Spleen (tissue), 7 donors: ENCODE data around the gene TTC7B.

ENCODE experiments used
- POLR2A ChIP-seq, 3 donors: fragments of 450-650 bp; IDR thresholded peaks; one replicate each; pipeline ENCODE4 v1.5.1; 2017; ENCODE audit warnings: antibody characterized with exemption in 3 of 3, mild to moderate bottlenecking in 1 of 3
- TF ChIP-seq, protein P1 (sequence below), 11 experiments: fragments of 200-600 bp in 7 of 11; fragments of 450-650 bp in 4 of 11; sonication (generic) in 4 of 11; IDR thresholded peaks in 8 of 11; conservative IDR thresholded peaks in 3 of 11; 1 replicate in 7 of 11; 2 replicates in 4 of 11; pipeline versions ENCODE4 v1.4.0 to v1.8.0; 2016 to 2021; ENCODE audit warnings: antibody characterized with exemption in 11 of 11, inconsistent platforms in 4 of 11, mild to moderate bottlenecking in 1 of 11
- donor health status: DM: no; HTN: no; CAD: no; lungs with moderate emphysema.
- donor health status: DM: no; HTN: no; CAD: no.
- donor health status: DM: no; HTN: no; CAD: no.

DNA sequence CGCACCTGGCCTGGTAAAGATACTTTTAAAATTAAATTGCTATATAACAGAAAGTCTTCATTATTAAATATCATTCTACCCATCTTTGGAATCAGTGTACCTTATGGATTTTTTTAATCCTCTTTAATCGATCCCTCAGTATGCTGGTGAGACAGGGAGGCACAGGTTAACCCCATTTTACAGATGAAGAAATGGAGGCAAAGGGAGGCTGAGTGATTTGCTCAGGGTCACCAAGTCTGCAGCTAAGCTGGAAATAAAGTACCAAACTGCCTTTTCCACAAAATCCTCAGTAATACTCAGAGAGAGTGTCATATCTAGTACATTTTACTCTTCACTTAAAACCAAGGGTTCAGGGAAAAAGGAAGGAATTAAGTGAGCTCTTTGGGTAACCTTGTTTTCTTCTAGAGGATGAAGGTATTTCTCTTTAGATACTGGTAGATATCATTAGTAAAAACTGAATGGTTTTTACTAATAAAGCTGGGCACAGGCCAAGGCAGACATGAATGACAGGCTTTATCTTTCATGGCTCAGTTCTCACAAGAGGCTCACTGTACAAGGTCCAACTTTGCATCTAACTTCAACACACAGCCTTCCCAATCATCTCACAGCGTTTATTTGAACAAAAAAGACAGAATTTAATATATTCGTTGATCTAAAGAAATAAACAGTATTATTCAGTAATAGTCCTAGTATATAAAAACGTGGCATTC lies 35.3 kb upstream of the TTC7B start:
- TF ChIP-seq, protein P1, sequence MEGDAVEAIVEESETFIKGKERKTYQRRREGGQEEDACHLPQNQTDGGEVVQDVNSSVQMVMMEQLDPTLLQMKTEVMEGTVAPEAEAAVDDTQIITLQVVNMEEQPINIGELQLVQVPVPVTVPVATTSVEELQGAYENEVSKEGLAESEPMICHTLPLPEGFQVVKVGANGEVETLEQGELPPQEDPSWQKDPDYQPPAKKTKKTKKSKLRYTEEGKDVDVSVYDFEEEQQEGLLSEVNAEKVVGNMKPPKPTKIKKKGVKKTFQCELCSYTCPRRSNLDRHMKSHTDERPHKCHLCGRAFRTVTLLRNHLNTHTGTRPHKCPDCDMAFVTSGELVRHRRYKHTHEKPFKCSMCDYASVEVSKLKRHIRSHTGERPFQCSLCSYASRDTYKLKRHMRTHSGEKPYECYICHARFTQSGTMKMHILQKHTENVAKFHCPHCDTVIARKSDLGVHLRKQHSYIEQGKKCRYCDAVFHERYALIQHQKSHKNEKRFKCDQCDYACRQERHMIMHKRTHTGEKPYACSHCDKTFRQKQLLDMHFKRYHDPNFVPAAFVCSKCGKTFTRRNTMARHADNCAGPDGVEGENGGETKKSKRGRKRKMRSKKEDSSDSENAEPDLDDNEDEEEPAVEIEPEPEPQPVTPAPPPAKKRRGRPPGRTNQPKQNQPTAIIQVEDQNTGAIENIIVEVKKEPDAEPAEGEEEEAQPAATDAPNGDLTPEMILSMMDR (IDR thresholded peaks at IDR 0.05 in 8 of 11, conservative IDR thresholded peaks at IDR 0.05 in 3 of 11), result no peak
- no peak for TF ChIP-seq POLR2A (IDR thresholded peaks at IDR 0.05)
